ENCODE results near the gene SHH.

Gene SHH

GRCh38 chr7:155764438-155764793 lies 47.8 kb downstream of the SHH start:
- no peak for DNase-seq (ENCODE audit: low spot score)

- no peak for DNase-seq (ENCODE audit: low spot score)
Measured at GRCh38 chr7:155763691-155764437, 48.4 kb downstream of the SHH start.

GRCh38 chr7:155763122-155763521 lies 49.1 kb downstream of the SHH start:
- no peak for DNase-seq (ENCODE audit: low spot score)

GRCh38 chr7:155762655-155763054 lies 49.6 kb downstream of the SHH start:
- no peak for DNase-seq (ENCODE audit: low spot score)

GRCh38 chr7:155762036-155762435 lies 50.2 kb downstream of the SHH start:
- DNase-seq (ENCODE audit: low spot score) = no peak

GRCh38 chr7:155761162-155761561 lies 51.1 kb downstream of the SHH start:
- DNase-seq (ENCODE audit: low spot score) = no peak

GRCh38 chr7:155759740-155760430 lies 52.4 kb downstream of the SHH start:
- DNase-seq (ENCODE audit: low spot score) = no peak

- DNase-seq (ENCODE audit: low spot score) = no peak
Measured at GRCh38 chr7:155758348-155758747, 53.9 kb downstream of the SHH start.

- DNase-seq (ENCODE audit: low spot score) = no peak
Measured at GRCh38 chr7:155756322-155756721, 55.9 kb downstream of the SHH start.

- no peak for DNase-seq (ENCODE audit: low spot score)
Measured at GRCh38 chr7:155755026-155755425, 57.2 kb downstream of the SHH start.

GRCh38 chr7:155754165-155754564 lies 58.1 kb downstream of the SHH start:
- no peak for DNase-seq (ENCODE audit: low spot score)

GRCh38 chr7:155753446-155753965 lies 58.8 kb downstream of the SHH start:
- DNase-seq (ENCODE audit: low spot score) = no peak

- DNase-seq (ENCODE audit: low spot score) = no peak
Measured at GRCh38 chr7:155752756-155753445, 59.4 kb downstream of the SHH start.

- DNase-seq (ENCODE audit: low spot score) = no peak
Measured at GRCh38 chr7:155751409-155751808, 60.9 kb downstream of the SHH start.

GRCh38 chr7:155750255-155751125 lies 61.8 kb downstream of the SHH start:
- DNase-seq (ENCODE audit: low spot score) = no peak
